ENCODE results near the gene CLEC18B.
"Not testable (repeated sequence)": the region's sequence is repeated elsewhere in the genome, so short reads cannot be mapped to it uniquely, and the experiment has no call there.

The CLEC18B gene

DNA sequence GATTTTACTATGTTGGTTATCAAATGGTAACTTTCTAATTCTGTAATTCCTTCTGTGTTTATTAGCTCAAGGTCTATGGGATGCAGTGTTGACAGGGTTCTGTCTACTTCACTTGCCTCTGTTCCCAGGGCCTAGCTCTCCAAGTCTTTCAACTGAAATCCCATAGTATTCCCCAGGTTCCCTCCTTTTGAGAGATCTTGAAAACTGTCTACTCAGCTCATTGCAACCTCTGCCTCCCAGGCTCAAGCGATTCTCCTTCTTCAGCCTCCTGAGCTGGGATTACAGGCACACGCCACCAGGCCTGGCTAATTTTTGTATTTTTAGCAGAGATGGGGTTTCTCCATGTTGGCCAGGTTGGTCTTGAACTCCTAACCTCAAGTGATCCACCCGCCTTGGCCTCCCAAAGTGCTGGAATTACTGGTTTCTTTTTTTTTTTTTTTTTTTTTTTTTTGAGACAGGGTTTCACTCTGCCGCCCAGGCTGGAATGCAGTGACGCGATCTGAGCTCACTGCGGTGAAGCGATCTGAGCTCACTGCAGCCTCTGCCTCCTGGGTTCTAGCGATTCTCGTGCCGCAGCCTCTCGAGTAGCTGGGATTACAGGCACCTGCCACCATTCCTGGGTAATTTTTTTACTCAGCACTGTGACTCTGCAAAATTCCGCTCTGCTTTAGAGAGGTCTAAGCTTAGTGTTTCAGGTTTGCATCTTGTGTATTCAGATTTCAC lies 22.5 kb upstream of the CLEC18B start:
- not testable (repeated sequence) for DNase-seq (ENCODE audit: low read depth)

GRCh38 chr16:74439685-74440084 lies 18.4 kb upstream of the CLEC18B start:
- no peak for DNase-seq (ENCODE audit: low read depth)

GRCh38 chr16:74438492-74438979 lies 17.3 kb upstream of the CLEC18B start:
- DNase-seq (ENCODE audit: low read depth) = no peak

GRCh38 chr16:74431516-74431915 lies 10.2 kb upstream of the CLEC18B start:
- no peak for DNase-seq (ENCODE audit: low read depth)

- DNase-seq (ENCODE audit: low read depth) = peak; percentile 36
Observed at GRCh38 chr16:74430036-74430712, 8.9 kb upstream of the CLEC18B start.

GRCh38 chr16:74428493-74428892 lies 7.2 kb upstream of the CLEC18B start:
- not testable (repeated sequence) for DNase-seq (ENCODE audit: low read depth)

DNA sequence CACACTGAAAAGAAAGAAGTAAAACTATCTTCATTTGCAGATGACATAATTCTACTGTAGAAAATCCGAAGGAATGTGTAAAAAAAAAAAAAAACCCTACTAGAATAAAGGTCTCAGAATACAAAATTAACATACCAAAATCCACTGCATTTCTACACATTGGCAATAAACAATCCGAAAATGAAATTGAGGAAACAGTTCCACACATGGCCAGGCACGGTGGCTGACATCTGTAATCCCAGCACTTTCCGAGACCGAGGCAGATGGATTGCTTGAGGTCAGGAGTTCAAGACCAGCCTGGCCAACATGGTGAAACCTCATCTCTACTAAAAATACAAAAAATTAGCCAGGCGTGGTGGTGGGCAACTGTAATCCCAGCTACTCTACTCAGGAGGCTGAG lies 4.5 kb upstream of the CLEC18B start:
- not testable (repeated sequence) for DNase-seq (ENCODE audit: low read depth)

DNA sequence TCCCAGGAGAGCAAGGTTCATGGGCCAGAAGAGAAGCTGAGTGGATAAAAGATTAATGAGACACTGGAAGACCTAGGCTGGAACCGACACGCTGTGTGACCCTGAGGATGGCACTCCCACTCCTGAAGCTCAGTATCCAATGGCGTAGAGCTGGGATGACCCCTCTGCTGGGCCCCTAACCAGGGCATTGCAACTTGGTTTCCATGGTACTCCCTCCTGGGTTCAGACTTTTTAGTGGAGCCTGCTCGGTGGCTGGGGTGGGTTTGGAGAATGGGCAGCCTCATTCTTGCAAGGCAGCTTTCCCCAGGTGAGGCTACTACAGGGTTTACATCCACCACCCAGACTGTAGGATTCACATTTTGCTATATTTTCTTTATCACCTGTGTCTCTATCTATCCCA lies 2.4 kb upstream of the CLEC18B start:
- DNase-seq (ENCODE audit: low read depth) = not testable (repeated sequence)

DNA sequence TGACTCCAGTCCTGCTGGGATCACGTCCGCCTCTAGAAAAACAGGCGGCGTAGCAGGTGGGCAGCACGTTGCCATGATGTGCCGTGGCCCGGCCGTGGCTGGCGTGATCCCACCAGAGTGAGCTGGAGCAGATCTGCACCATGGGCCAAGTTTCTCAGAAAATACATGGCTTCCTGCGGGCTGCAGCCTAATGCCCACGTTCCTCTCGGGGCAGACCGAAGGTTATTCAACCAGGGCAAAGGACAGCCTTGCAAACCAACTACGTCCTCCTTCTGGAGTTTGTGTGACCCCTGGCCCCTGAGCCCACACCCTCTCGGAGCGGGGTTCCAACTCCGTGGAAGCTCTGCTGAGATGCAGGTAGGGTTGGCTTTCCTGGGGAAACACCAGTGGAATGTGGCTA lies 808 bp upstream of the CLEC18B start:
- DNase-seq (ENCODE audit: low read depth) = not testable (repeated sequence)

DNA sequence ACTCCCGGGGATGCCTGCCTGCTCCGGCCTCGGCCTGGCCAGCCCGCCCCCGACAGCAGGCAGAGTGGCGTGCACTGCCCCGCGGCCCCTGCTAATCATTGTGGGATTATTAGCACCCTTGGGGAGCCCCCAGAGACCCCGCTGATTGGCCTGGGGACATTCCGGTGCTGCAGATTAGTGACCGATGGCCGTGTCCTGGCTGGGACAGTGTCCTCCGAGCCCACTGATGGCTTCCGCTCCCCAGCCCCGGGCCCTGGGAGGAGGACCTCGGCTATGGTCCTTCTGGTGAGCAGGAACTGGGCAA lies 156 bp upstream of the CLEC18B start:
- DNase-seq (ENCODE audit: low read depth) = not testable (repeated sequence)

GRCh38 chr16:74419811-74420210 lies 1.5 kb downstream of the CLEC18B start:
- not testable (repeated sequence) for DNase-seq (ENCODE audit: low read depth)

DNA sequence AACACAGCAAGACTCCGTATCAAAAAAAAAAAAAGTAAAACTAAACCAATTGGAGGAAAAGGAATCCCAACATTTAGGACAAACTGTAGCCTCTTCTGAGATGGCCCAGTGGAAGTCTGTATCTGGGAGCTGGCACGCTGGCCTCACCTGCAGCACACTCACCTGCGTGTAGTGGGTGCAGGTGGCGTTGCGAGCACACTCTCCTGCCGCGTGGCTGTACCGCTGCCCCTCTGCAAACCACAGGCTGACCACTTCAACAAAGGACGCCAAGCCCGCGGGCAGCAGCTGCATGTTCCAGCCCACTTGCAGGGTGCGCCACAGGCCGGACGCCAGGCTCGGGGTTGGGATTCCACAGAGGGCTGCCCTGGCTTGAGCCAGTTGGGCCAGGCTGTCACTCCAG lies 3.4 kb downstream of the CLEC18B start:
- DNase-seq (ENCODE audit: low read depth) = not testable (repeated sequence)

GRCh38 chr16:74413920-74414319 lies 7.4 kb downstream of the CLEC18B start:
- not testable (repeated sequence) for DNase-seq (ENCODE audit: low read depth)

- DNase-seq (ENCODE audit: low read depth) = not testable (repeated sequence)
Observed at GRCh38 chr16:74413485-74413884, 7.8 kb downstream of the CLEC18B start.

DNA sequence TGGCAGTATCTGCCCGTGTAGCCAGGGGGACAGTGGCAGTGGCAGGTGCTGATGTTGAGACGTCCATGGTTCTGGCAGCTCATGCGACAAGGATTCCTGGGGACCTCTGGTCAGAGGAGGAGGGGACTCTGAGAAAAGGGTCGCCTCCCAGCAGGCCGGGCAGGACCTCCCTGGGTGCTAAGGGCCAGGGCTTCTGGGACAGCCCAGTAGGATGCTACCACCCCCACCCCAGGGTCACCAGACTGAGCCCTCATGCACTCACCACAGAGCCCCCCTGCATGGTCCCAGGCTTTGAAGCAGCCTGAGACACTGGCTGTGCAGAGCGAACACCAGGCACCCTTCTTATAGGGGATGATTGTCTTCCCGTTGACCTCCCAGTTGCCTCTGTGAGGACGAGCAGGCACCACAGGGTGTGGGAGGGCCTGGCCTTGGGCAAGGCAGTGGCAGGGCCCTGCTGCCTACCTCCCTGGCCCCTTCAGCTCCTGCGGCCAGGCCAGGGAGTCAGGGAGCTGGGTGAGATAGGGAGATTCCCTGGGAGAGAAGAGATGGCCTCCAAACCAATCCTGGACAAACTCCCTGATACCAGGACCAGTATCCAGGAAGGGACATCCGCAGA lies 8.4 kb downstream of the CLEC18B start:
- not testable (repeated sequence) for DNase-seq (ENCODE audit: low read depth)

DNA sequence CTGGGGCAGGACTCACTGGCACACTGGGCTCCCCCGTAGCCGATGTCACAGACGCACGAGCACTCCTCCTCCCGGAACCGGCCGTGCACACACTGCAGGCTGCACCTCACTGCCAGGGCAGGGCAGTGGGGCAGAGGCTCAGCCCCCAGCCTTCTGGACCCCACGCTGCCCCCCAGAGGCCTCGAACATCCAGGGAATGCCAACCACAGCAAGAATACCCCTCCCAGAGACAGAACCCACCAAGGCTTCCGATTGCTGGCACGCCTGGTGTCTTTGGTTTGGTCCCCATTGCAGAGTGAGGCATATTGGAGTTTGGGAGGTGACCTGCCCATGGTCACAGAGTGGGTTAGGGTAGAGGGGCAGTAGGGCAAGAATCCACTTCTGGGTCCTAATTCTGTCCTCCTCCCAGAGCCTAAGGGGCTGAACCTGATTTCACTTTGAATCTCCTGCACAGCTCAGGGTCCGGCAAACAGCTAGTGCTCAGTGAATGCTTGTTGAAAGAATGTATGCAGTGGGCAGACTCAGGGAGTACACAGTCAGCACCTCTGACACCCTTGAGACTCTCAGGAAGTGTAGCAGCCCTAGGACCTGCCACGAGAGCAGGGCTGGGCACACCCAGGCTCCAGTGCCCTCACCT lies 9.0 kb downstream of the CLEC18B start:
- DNase-seq (ENCODE audit: low read depth) = not testable (repeated sequence)

GRCh38 chr16:74410981-74411380 lies 10.3 kb downstream of the CLEC18B start:
- DNase-seq (ENCODE audit: low read depth) = not testable (repeated sequence)

DNA sequence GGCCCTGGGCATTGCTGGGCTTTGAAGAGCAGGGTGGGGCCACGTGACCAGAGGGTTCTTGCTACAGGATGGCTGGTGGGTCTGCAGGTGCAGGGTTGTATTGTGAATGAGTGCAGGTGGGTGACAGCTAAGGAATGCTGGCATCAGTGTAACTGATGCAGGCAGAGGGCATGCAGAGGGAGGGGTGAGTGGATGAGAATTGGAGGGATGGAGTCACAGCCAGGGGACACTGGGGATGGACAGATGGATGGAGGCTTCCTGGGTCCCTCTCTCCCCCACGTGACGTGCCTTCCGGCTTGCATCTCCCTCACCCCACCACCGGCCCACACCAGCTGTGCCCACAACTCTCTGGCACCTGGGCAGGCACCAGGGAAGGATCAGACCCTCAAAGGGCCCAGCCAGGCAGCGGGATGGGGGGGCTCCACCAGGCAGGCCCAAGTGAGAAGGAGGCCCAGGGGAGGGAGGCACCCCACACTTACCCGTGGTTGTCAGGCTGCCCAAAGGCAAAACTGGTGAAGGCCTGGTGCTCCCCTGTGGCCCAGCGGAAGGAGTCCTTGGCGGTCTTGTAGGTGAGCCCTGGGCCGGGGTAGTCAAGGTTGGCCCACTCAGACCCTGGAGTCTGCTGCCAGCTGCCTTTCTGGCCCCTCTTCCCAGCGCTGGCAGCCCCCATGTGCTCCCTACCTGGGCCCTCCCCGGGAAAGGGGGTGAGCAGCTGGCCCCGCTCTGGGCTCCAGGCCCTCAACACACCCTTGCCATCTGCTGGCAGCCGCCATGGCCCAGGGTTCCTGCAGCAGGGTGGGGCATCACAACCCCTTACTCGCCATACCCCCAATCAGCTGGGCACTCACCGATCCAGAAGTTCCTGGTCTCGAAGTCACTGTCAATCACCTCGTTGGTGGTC lies 11.0 kb downstream of the CLEC18B start:
- DNase-seq (ENCODE audit: low read depth) = not testable (repeated sequence)

GRCh38 chr16:74409185-74409981 lies 11.9 kb downstream of the CLEC18B start:
- DNase-seq (ENCODE audit: low read depth) = not testable (repeated sequence)

GRCh38 chr16:74407362-74407705 lies 13.9 kb downstream of the CLEC18B start:
- DNase-seq (ENCODE audit: low read depth) = not testable (repeated sequence)

All from activated T-cell treated with anti-CD3 and anti-CD28 coated beads for 1 hour (primary cell).